C1 segment of cervical spinal cord (tissue), 14 donors: ENCODE data around the gene YPEL5.
"Not testable (repeated sequence)": the region's sequence is repeated elsewhere in the genome, so short reads cannot be mapped to it uniquely, and the experiment has no call there.

ENCODE experiments used
- DNase-seq, 14 donors: peaks; one replicate each; lab custom pipeline; 2025; lab: John Stamatoyannopoulos, UW

The YPEL5 gene

DNA sequence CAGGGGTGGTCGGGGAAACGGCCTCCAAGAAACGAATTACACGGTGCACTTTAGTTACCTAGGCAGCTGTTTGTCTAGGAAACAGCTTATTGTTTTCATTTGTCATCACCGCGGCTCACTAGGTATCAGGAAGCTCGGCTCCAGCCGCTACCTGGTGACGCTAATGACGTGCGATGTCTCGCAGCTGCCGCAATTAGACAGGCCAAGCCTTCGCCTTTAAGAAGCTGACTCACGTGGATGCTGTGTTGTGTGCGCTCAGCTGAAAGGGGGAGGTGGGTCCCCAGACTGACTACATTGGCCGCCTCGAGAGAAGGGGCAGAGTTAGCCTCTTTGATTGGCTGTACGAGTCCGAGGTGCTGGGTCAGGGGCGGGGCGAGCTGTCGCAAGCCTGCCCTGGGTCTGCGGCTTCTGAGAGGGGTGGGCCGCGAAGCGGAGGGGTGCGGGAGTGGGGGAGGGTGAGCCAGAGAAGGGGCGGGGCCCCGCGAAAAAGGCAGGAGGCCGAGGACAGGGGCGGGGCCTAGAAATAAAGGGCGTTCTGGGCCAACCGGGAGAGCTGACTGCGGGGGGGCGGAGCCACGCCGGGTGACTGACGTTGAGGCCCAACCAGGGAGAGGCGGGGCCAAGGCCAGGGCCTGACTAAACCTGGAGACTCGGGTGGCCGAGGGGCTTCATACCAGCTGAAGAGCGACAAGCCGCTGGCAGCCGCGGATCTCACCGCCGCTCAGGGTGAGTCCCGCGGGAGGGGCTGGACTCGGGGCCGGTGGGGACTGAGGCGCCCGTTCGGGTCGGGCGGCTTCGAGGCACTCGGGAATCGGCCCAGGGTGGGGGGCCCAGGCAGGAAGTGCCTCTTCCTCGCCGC lies at the start of gene YPEL5:
TSS of gene YPEL5 (plus strand) at position 671 of the 859 bp plus-strand sequence. CDS start 9,645 bp downstream, outside the sequence.
- peak; percentile 86 to 100 (median 98) for DNase-seq

- no peak for DNase-seq
Observed at GRCh38 chr2:30098266-30099005, 48.4 kb upstream of the YPEL5 start.

- DNase-seq = not testable (repeated sequence)
Observed at GRCh38 chr2:30099366-30099765, 47.4 kb upstream of the YPEL5 start.

GRCh38 chr2:30100691-30101090 lies 46.1 kb upstream of the YPEL5 start:
- not testable (repeated sequence) for DNase-seq

DNA sequence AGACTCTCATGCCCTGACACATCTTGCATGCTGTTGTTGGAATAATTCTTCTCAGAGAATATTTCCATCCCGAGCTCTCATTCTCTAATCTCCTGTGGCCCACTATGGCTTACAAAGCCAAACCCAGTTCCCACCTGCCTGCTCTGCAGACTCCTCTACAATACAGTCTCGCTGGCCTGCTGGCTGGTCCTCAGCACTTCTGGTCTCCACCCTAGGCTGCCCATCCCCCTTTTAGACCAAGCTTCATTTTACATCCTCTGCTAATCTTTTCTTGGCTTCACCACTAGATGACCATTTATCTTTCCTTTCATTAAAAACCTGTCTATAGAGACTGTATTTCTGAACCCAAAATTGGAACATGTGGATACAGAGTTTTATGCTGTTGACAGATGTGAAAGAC lies 42.5 kb upstream of the YPEL5 start:
- no peak for DNase-seq

GRCh38 chr2:30105556-30105955 lies 41.3 kb upstream of the YPEL5 start:
- DNase-seq = no peak

DNA sequence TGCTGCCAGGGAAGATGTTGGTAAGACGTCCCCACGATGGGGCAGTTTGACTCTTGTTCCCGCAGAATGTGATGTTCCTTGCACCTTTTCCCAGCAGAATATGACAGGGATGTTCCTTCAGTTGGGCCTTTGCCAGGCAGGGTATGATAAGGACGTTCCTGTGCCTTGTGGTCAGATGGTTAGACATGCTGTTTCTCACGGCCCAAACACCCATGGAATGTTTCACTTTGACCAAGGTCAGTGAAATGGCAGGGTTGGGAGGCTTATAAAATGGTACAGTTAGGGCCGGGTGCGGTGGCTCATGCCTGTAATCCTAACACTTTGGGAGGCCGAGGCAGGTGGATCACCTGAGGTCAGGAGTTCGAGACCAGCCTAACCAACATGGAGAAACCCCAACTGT lies 40.3 kb upstream of the YPEL5 start:
- DNase-seq = no peak

GRCh38 chr2:30108192-30108591 lies 38.6 kb upstream of the YPEL5 start:
- no peak for DNase-seq

DNA sequence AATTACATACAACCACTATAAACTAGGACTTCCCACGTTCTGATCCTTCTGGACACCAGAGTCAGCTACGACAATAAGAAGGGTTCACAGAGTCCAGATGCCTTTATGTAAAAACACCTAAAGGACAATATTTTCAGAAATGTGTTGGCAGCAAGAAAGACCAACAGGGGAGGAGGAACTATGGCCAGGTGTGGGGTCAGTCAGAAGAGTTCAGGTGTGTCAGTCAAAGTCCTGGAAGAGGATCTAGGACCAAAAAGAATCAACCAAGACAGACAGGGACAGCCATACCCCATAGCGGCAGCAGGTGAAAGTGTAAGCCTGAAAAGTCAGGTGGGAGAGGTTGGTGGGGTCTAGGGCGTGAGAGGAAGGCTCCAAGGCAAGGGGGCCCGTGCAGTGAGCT lies 38.0 kb upstream of the YPEL5 start:
- no peak for DNase-seq

DNA sequence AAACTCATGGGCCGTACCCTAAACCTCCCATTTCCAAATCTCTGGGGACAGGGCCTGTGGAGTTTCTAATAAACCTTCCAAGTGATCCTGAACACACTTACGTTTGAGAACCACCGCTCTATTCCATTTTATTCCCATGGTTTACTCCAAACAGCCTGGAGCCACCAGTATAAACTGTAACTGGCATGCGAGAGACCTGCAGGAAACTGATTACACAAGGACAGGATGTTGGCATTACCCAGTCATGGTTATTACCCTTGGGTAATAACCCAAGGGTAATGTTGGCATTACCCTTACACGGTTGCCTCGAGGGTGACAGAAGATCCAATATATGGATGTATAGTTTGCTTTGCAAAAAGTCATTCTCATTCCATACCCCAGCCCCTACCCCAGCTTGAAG lies 37.0 kb upstream of the YPEL5 start:
- DNase-seq = no peak

- DNase-seq = no peak
Observed at GRCh38 chr2:30110773-30111172, 36.0 kb upstream of the YPEL5 start.

DNA sequence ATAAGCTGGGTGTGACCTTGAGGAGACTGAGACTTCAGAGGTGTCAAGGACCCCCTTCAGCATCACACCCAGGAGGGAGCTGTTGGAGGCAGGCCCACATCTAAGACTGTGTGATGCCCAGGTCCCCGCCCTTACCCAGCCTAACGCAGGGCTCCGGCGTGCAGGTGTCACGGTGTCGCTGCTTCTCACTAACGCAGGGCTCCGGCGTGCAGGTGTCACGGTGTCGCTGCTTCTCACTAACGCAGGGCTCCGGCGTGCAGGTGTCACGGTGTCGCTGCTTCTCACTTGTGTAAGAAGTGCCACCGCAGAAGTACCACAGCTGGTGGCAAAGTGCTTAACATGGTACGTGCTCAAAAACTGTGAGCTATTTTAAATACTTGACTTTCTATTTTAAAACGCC lies 35.6 kb upstream of the YPEL5 start:
- not testable (repeated sequence) for DNase-seq

DNA sequence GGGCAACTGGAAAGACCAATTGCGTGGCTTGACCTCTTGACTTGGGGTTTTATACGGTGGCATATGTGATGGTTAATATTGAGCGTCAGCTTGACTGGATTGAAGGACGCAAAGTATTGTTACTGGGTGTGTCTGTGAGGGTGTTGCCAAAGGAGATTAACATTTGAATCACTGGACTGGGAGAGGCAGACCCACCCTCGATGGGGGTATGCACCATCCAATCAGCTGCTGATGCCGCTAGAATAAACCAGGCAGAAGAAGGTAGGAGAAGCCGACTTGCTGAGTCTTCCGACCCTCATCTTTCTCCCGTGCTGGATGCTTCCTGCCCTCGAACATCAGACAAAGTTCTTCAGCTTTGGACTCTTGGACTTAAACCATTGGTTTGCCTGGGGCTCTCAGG lies 34.2 kb upstream of the YPEL5 start:
- no peak for DNase-seq

DNA sequence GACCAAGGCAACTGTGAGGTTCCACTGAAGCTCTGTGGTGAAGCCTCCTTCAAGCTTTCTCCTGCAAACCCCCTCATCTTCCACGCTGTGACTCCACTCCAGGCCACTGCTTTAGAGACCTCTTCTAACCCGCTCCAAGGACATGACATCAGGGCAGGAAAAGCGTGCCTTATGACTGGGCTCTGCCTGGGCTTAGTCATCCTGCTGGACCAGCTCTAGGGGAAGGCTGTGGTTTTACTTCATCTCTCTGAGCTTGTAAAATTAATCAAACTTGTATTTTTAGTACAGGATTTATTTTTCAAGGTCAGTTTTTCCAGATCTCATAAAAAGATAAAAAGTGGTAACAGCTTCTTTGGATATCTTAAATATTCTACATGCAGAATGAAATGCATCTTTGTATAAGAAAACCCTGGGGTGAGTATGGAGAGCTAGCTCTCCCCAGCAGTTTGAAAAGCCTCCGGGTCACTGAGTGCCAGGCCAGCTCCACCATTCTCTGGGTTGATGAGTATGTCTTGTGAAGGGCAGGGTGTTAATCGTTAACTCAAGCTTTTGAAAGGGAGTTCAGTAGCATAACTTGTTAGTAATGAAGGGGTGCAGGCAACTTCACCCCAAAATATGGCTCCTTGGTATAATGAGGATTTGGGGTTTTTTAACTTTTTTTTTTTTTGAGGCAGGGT lies 33.1 kb upstream of the YPEL5 start:
- DNase-seq = no peak

GRCh38 chr2:30115141-30115980 lies 31.4 kb upstream of the YPEL5 start:
- peak in 12 of 14 donors; percentile 25 to 75 (median 62) for DNase-seq

DNA sequence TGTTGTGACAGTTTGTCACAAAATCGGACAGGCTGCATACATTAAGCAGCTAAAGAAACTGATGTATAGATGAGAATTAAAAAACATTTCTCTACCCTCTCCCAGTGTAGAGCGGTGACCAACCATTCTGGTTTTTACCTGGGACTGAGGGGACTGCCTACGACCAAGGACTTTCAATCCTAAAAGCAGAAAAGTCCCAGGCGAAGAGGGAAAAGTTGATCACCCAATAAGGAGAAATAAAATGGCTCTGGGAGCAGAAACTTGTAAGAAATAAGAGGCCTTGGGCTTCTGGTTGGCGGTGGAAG lies 30.9 kb upstream of the YPEL5 start:
- DNase-seq = no peak

GRCh38 chr2:30122362-30122761 lies 24.4 kb upstream of the YPEL5 start:
- DNase-seq = peak in 2 of 14 donors; percentile 6 to 21

DNA sequence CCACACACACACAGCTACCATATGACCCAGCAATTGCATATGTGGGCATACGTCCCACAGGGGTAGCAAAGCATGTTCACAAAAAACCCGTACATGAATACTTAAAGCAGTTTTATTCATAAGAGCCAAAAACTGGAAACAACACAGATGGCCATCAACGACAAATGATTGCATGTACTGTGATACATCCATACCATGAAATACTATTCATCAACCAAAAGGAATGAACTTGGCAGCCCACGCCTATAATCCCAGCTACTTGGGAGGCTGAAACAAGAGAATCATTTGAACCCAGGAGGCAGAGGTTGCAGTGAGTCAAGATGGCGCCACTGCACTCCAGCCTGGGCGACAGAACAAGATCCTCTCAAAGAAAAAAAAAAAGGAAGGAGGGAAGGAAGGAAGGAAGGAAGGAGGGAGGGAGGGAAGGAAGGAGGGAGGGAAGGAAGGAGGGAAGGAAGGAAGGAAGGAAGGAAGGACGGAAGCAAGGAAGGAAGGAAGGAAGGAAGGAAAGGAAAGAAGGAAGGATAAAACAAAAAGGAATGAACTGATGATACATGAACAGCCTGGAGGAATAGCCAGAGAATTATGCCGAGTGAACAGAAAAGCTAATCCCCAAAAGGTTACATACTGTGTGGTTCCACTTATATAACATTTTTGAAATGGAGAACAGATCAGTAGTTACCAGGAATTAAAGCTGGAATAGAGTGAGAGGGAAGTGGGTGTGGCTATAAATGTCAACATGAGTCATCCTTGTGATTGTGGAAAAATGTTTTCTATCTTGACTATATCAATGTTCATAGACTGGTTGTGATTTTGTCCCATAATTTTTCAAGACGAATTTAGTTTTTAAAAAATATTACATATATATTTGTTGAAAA lies 19.6 kb upstream of the YPEL5 start:
- DNase-seq = no peak

- no peak for DNase-seq
Observed at GRCh38 chr2:30134582-30134981, 12.2 kb upstream of the YPEL5 start.

DNA sequence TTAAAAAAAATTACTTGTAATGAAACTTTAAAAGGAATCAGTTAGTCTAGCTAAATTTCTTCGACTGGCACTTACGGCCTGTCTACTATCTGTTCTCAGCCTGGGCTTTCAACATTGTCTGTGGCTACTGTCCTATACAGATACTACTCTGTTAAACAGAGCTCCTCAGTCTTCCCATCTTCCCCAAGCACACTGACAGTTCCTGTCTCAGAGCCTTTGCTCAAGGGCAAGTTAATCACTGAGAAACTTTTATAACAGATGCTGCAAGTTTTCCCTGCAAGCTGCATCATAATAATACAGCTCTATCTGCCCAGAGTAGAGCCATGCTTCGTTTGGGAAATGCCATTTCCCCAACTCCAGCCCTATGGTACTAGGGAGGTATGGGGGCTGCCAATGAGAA lies 11.3 kb upstream of the YPEL5 start:
- no peak for DNase-seq
